Loucy (cell line): ENCODE results near the gene CFAP70.

Experiments
- H2AFZ ChIP-seq: fragments of 200-600 bp; sonication (generic); 2 replicates; pipeline ENCODE4 v1.6.0; 2016; ENCODE audit warnings: antibody characterized with exemption, mild to moderate bottlenecking, low read length, moderate library complexity
- H3F3A ChIP-seq: fragments of 200-600 bp; 2 replicates; pipeline ENCODE4 v1.6.0; 2016; ENCODE audit warnings: antibody characterized with exemption, low read depth, mild to moderate bottlenecking
- H3K27me3 ChIP-seq: fragments of 200-600 bp; sonication (generic); 2 replicates; pipeline ENCODE4 v1.6.1; 2014; ENCODE audit warnings: low read length, mild to moderate bottlenecking; ENCODE audit not compliant: insufficient read depth, poor library complexity, severe bottlenecking
- H3K36me3 ChIP-seq: fragments of 200-600 bp; sonication (generic); 2 replicates; pipeline ENCODE4 v1.6.1; 2016; ENCODE audit warnings: low read length; ENCODE audit not compliant: insufficient read depth
- H3K4me1 ChIP-seq: fragments of 200-600 bp; sonication (generic); 2 replicates; pipeline ENCODE4 v1.5.1; 2014; ENCODE audit warnings: low read length, mild to moderate bottlenecking; ENCODE audit not compliant: insufficient read depth, poor library complexity, severe bottlenecking
- H3K4me2 ChIP-seq: fragments of 200-600 bp; sonication (generic); 2 replicates; pipeline ENCODE4 v1.6.0; 2014; ENCODE audit warnings: antibody characterized with exemption, low read length, low read depth, mild to moderate bottlenecking; ENCODE audit not compliant: poor library complexity, severe bottlenecking
- H3K4me3 ChIP-seq: fragments of 200-600 bp; sonication (generic); 2 replicates; pipeline ENCODE4 v1.5.1; 2014; ENCODE audit warnings: low read length, mild to moderate bottlenecking, mixed read lengths; ENCODE audit not compliant: poor library complexity, severe bottlenecking
- H3K79me2 ChIP-seq: fragments of 200-600 bp; sonication (generic); 2 replicates; pipeline ENCODE4 v1.6.1; 2014; ENCODE audit warnings: low read length; ENCODE audit not compliant: insufficient read depth
- H3K9ac ChIP-seq: fragments of 200-600 bp; sonication (generic); 2 replicates; pipeline ENCODE4 v1.6.0; 2014; ENCODE audit warnings: mild to moderate bottlenecking, low read depth, low read length, moderate library complexity; ENCODE audit not compliant: poor library complexity, severe bottlenecking
- H3K9me2 ChIP-seq: fragments of 200-600 bp; sonication (generic); replicated peaks from 2 replicates; pipeline ENCODE4 v1.6.1; 2016; ENCODE audit warnings: low read depth, low read length, mixed read lengths
- H3K9me3 ChIP-seq: fragments of 200-600 bp; sonication (generic); 2 replicates; pipeline ENCODE4 v1.6.1; 2014; ENCODE audit warnings: mild to moderate bottlenecking, antibody characterized with exemption, low read length, low read depth; ENCODE audit not compliant: insufficient read depth
- H4K20me1 ChIP-seq: fragments of 200-600 bp; sonication (generic); 2 replicates; pipeline ENCODE4 v1.6.0; 2014; ENCODE audit warnings: antibody characterized with exemption, low read length, mild to moderate bottlenecking; ENCODE audit not compliant: insufficient read depth, poor library complexity, severe bottlenecking
- CTCF ChIP-seq: fragments of 200-600 bp; sonication (generic); conservative IDR thresholded peaks from 2 replicates; pipeline ENCODE4 v1.5.1; 2014; ENCODE audit warnings: mild to moderate bottlenecking, antibody characterized with exemption, low read length
- EZH2phosphoT487 ChIP-seq: fragments of 200-600 bp; IDR thresholded peaks from 2 replicates; pipeline ENCODE4 v1.6.1; 2018; ENCODE audit warnings: antibody characterized with exemption, mild to moderate bottlenecking, moderate library complexity, borderline replicate concordance

CFAP70 gene

GRCh38 chr10:73219384-73219783 lies 139.3 kb downstream of the CFAP70 start:
- H4K20me1 ChIP-seq = no peaks in the 10 kb centered on the region
- no peak overlapping the region for H2AFZ ChIP-seq
- H3K9me2 ChIP-seq = no peaks in the 10 kb centered on the region
- no peaks in the 10 kb centered on the region for H3K4me1 ChIP-seq
- no peaks in the 10 kb centered on the region for H3K9me3 ChIP-seq
- no peaks in the 10 kb centered on the region for H3F3A ChIP-seq
- H3K27me3 ChIP-seq = no peaks in the 10 kb centered on the region
- no peak overlapping the region for H3K4me3 ChIP-seq
- H3K9ac ChIP-seq = no peak overlapping the region
- H3K4me2 ChIP-seq = no peak overlapping the region
- no peak for TF ChIP-seq EZH2phosphoT487
- TF ChIP-seq CTCF = no peak
- H3K36me3 ChIP-seq = peaks cover 13% of the 10 kb centered on the region; the same call in 1 of the 2 replicates
- H3K79me2 ChIP-seq = no peaks in the 10 kb centered on the region

GRCh38 chr10:73218431-73219191 lies 140.1 kb downstream of the CFAP70 start:
- Histone ChIP-seq H3K9me2 (no peaks in the 10 kb centered on the region), H4K20me1 (no peaks in the 10 kb centered on the region), H3K9me3 (no peaks in the 10 kb centered on the region), H3K4me1 (no peaks in the 10 kb centered on the region), H2AFZ (no peak overlapping the region), H3K4me3 (no peak overlapping the region), H3K36me3 (peaks cover 13% of the 10 kb centered on the region; the same call in 1 of the 2 replicates), H3K27me3 (no peaks in the 10 kb centered on the region), H3K9ac (no peak overlapping the region), H3K4me2 (no peak overlapping the region), H3F3A (no peaks in the 10 kb centered on the region), H3K79me2 (no peaks in the 10 kb centered on the region)
- TF ChIP-seq CTCF = peak; percentile 78
- TF ChIP-seq EZH2phosphoT487 = no peak

DNA sequence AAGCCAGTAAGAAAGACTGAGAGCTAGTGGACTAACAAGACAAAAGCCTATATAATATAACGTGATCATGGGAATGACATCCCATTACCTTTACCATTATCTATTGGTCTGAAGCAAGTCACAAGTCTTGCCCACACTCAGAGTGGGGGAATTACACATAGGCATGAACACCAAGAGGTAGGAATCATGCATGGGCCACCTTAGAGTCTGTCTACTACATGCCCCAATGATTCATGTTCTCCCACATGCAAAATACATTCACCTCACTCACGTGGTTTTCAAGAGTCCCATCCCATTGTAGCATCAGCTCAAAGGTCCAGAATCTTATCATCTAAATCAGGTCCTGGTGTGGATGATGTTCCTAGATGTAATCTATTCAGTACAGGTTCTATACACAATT lies 141.0 kb downstream of the CFAP70 start:
- Histone ChIP-seq H3K79me2 (no peaks in the 10 kb centered on the region), H3K9me2 (no peaks in the 10 kb centered on the region), H3F3A (no peaks in the 10 kb centered on the region), H4K20me1 (no peaks in the 10 kb centered on the region), H3K36me3 (peaks cover 13% of the 10 kb centered on the region; the same call in 1 of the 2 replicates), H3K27me3 (no peaks in the 10 kb centered on the region), H3K4me2 (no peak overlapping the region), H3K4me3 (no peak overlapping the region), H3K9ac (no peak overlapping the region), H2AFZ (no peak overlapping the region), H3K9me3 (no peaks in the 10 kb centered on the region), H3K4me1 (no peaks in the 10 kb centered on the region)
- TF ChIP-seq CTCF (no peak), EZH2phosphoT487 (no peak)
